Mesangial cell (primary cell): Measurements from ENCODE around the gene HSPB8. TPM values are rescaled to one million over a fixed set of nuclear protein-coding genes. Genes with fewer than 3 reads are reported as not detected.

Experiments used
- total RNA-seq: library from RNA; depleted of rRNA; stranded (reverse); fragments of >200 nt; gene quantifications from 2 replicates; pipeline ENCODE4 v1.2.3, GENCODE V29; 2015

HSPB8 gene, protein sequence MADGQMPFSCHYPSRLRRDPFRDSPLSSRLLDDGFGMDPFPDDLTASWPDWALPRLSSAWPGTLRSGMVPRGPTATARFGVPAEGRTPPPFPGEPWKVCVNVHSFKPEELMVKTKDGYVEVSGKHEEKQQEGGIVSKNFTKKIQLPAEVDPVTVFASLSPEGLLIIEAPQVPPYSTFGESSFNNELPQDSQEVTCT
- 25.1 and 69.8 TPM in 2 replicates for total RNA-seq

DNA sequence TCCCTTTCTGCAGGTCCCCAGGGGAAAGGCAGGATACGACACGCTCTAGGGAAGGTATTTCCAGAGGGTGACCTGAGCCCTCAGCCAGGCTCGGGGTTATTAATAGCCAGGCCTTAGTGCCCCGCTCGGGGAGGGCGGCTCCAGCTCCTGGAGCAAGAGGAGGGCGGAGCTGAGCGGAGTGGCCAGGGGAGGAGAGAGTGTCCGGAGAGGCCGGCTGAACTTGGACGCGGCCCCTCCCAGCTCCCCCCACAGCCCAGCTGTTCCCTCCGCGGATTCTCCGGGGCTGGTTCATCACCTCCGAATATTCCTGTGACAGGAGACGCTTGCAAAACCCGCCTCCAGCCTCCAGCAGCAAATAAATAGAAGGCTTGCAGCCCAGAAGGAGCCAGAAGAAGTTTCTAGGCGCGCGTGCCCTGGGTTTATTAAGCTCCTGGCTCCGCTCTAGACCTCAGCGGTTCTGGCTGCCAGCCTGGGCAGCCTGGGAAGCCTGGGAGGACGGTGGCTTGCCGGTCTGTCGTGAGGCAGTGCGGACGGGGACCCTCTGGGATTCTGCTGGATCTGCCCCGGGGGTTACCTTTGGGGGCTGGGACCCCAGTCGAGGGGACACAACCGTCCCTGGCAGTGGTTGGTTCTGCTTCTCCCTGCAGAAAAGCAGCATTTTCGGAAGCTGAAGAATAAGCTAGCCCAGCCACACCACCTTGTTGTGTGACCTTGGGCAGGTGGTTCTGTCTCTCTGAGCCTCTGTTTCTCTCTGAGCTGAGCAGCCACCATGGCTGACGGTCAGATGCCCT lies at the start of gene HSPB8:
HSPB8 (plus strand) TSS at position 388 of the 791 bp plus-strand sequence; CDS start at position 770, 382 bp downstream.

Other genes with a start within 250 kb of the HSPB8 start
- gene SRRM4, start 197.4 kb upstream of the HSPB8 start, total RNA-seq = under 0.01 TPM in 2 replicates
- gene CCDC60, start 155.8 kb downstream of the HSPB8 start, total RNA-seq = not detected in 2 replicates